Frontal cortex (tissue), 4 donors: ENCODE measurements around the gene ARL8B. TPM values are rescaled to one million over a fixed set of nuclear protein-coding genes. Genes with fewer than 3 reads are reported as not detected.
"Not testable (repeated sequence)": the region's sequence is repeated elsewhere in the genome, so short reads cannot be mapped to it uniquely, and the experiment has no call there.

ENCODE experiments used
- DNase-seq, 2 donors: peaks; one replicate each; pipeline ENCODE4 v3.0.0; 2012; ENCODE audit warnings: low spot score in 2 of 2
- FAIRE-seq: peaks from 2 replicates; lab custom pipeline; 2012; peaks lifted over from hg19 to GRCh38; lab: Jason Lieb, UNC
- total RNA-seq: library from RNA; depleted of rRNA; stranded (reverse); fragments of >200 nt; gene quantifications from one replicate; pipeline ENCODE4 v1.2.3, GENCODE V29; 2014
- donor health status: control.
- donor health status: control.
- donor health status: control.

ARL8B gene
- 81.1 TPM for total RNA-seq

DNA sequence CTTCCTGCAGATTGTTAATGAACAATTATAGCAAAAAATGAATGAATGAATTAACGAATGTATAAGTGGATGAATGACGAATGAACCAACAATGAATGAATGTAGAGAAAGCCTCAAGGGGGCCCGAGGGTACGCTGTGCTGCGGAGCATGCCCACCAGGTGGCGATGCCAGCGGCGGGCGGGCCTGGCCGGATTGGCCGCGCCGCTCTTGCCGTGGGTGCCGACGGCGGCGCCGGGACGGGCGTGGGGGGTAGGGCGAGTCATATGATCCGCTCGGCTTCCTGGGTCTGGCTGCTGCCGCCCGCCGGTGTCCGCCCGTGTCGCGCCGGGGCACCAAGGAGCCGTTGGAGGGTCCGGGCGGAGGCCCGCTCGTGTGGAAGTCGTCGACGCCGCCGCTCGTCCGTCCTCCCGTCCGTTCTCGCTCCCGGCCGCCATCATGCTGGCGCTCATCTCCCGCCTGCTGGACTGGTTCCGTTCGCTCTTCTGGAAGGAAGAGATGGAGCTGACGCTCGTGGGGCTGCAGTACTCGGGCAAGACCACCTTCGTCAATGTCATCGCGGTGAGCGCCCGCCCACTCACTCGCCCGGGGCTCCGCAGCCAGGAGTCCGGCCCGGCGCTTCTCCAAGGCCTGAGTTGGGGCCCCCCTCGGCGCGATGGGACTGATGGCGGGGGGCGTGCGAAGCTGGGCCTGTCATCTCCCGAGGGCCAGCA lies at the start of gene ARL8B:
Gene ARL8B, plus strand, starts transcription at position 263 of the 711 bp plus-strand sequence. Its CDS starts 174 bp downstream, at position 437.
- DNase-seq (peak; percentile 91 to 94), FAIRE-seq (no peak)

GRCh38 chr3:5073374-5074085 lies 48.6 kb upstream of the ARL8B start:
- DNase-seq = no peak
- no peak for FAIRE-seq

GRCh38 chr3:5078151-5078550 lies 43.9 kb upstream of the ARL8B start:
- FAIRE-seq (no peak), DNase-seq (no peak)

- DNase-seq = no peak
- FAIRE-seq = no peak
Observed at GRCh38 chr3:5079761-5080160, 42.3 kb upstream of the ARL8B start.

DNA sequence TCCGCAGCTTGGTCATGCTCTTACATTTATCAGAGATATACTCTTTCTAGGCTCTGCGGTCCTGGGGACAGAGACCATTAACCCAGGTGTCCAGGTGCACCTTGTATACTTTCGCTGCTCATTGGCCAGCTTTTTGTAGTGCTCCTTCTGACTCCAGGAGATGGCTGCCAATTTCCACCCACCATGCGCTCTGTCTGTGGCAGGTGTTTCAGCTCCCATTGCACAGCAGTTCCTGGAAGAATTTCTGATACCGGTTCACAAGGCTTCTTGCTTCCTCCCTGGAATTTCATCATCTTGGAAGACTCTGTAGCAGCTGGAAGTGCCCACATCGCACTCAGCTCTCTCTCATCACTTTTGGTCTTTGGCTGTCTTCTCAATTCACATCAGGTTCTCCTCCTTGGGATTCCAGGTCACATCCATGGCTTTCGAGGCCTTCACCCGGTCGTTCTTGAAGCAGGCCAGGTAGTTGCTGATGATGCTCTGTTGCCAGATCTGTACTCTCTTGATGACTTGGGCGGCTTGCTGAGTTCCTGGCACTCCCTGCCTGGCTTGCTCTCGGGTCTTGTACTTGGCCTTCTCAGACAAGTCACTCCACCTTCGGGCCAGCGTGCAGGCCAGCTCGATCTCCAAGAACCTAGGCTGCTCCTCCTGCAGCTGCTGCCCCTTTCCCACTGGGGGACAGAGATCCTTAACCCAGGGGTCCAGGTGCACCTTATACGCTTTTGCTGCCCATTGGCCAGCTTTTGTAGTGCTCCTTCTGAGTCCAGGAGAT lies 41.1 kb upstream of the ARL8B start:
- FAIRE-seq (no peak), DNase-seq (no peak)

GRCh38 chr3:5081973-5082788 lies 39.9 kb upstream of the ARL8B start:
- not testable (repeated sequence) for DNase-seq, FAIRE-seq

DNA sequence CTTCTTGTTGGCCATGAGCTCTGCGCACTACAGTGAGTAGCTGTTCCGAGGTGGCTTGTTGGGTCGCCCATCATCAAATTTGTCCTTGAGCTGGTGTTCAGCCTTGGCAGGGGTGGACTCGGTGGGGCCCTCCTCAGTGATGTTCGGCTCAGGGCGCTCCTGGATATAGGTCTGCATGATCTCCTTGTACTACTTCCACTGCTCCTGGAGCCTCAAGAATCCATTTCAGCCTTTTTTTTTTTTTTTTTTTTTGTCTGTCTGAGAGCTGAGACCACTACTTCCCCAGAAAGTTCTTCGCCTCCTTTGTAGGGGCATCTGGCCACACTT lies 39.3 kb upstream of the ARL8B start:
- FAIRE-seq = no peak
- no peak for DNase-seq

DNA sequence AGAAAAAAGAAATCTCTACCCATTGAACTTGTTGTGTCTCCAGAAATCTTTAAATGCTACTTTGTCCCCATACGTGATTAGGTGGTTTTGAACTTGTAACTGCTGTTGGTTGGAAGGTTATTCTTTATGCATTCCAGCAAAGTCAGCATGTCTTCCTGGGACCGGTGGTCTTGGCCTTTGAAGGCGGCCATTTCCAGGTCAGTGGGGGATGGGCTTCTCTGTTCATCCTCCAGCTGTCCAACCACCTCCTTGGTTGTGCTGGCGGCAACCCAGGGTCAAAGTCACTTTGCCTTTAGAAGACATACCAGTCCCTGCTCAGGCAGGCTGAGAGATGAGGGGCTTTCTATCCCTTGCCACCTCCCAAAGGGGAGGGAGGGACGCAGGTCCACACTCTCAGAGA lies 37.9 kb upstream of the ARL8B start:
- no peak for DNase-seq
- FAIRE-seq = no peak

- FAIRE-seq (no peak), DNase-seq (no peak)
Observed at GRCh38 chr3:5086708-5087107, 35.4 kb upstream of the ARL8B start.

- FAIRE-seq (no peak), DNase-seq (no peak)
Observed at GRCh38 chr3:5087209-5087608, 34.9 kb upstream of the ARL8B start.

DNA sequence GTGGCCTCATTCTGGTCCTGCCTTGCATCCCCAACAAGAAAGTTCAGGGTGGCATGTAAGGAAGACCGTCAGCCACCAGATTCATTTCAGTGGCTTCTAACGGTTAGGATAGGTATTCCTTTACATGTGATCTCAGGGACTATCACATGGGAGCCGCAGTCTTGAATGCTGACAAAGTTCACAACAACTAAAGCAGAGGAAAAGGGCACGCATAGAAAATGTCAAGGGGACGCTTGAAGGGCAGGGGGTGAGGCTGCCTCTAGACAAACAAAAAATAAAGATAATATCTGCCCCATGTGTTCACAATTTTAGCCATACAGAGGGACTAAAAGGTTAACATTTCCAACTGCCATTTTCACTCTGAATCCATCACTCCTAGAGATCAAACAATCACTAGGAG lies 31.9 kb upstream of the ARL8B start:
- FAIRE-seq (no peak), DNase-seq (no peak)

GRCh38 chr3:5092018-5092417 lies 30.1 kb upstream of the ARL8B start:
- no peak for DNase-seq
- no peak for FAIRE-seq

- no peak for FAIRE-seq
- no peak for DNase-seq
Observed at GRCh38 chr3:5093731-5094130, 28.4 kb upstream of the ARL8B start.

- FAIRE-seq (no peak), DNase-seq (peak in 1 of 2 donors; percentile 41)
Observed at GRCh38 chr3:5095886-5096285, 26.2 kb upstream of the ARL8B start.

GRCh38 chr3:5096336-5097008 lies 25.6 kb upstream of the ARL8B start:
- no peak for DNase-seq
- no peak for FAIRE-seq

DNA sequence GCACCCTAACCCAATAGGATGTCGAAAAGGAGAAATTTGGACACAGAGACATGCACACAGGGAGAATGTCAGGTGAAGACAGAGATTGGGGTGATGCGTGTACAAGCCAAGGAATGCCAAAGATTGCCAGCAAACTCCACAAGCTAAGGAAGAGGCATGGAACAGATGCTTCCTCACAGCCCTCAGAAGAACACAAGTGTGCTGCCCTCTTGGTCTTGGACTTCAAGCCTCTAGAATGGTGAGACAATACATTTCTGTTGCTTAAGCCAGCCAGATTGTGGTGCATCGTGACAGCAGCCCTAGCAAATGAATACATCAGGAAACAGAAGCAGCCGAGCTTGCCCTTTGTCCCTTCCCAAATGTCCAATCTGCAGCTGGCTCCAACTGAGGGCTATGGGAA lies 23.7 kb upstream of the ARL8B start:
- DNase-seq (no peak), FAIRE-seq (no peak)

DNA sequence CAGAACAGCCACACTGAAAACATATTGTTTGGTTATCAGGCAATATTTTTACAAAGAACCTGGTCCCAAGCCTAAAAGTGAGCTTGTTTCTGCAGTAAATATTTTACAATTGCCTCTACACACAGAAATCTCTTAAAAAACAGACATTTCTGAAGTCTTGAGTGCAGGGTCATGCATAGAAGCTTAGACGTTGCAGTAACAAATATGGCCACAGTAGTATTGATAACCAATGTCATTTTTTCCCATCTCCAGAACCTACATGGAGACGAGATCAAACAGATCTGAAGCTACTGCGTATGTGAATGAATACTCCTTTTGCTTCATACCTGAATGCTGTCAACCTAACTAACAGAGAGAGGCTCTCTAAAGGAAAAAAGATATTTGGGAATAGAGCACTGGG lies 19.6 kb upstream of the ARL8B start:
- FAIRE-seq (no peak), DNase-seq (no peak)

- DNase-seq (no peak), FAIRE-seq (no peak)
Observed at GRCh38 chr3:5103743-5104142, 18.3 kb upstream of the ARL8B start.

DNA sequence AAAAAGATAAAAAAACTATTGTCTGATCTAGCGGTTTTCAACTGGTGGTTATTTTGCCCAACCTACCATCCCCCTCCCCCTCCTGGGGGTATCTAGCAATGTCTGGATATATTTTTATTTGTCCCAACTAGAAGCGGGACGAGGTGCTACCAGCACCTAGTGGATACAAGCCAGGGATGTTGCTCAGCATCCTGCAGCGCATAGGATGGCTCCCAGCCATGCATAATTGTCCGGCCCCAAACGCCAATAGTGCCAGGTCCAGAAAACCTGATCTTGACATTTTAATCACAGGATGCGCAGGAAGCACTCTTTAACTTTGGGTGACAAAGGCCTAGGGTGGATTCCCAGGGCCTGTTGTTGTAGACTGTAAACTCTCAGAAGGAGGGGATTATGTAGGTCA lies 17.0 kb upstream of the ARL8B start:
- DNase-seq (no peak), FAIRE-seq (no peak)

GRCh38 chr3:5106371-5106770 lies 15.7 kb upstream of the ARL8B start:
- not testable (repeated sequence) for DNase-seq, FAIRE-seq
